Testis (tissue), 2 donors: Measurements from ENCODE around the gene SUSD6.

Experiments used
- CTCF ChIP-seq, 3 experiments: fragments of 450-650 bp in 2 of 3; fragments of 200-600 bp in 1 of 3; sonication (generic) in 1 of 3; IDR thresholded peaks; one replicate each; pipeline ENCODE4 v1.5.1; 2016 to 2019; ENCODE audit warnings: antibody characterized with exemption in 3 of 3, mild to moderate bottlenecking in 2 of 3, moderate library complexity in 1 of 3
- POLR2A ChIP-seq: fragments of 450-650 bp; IDR thresholded peaks from one replicate; pipeline ENCODE4 v1.6.1; 2017; ENCODE audit warnings: antibody characterized with exemption, mild to moderate bottlenecking, moderate library complexity

- TF ChIP-seq CTCF (IDR thresholded peaks at IDR 0.05) (no peak), POLR2A (no peak)
Observed at GRCh38 chr14:69755296-69755695, 143.9 kb downstream of the SUSD6 start.
